COR-L47 (cell line): ENCODE results near the gene IQGAP1.

Source experiments
- DNase-seq: peaks from one replicate; lab custom pipeline; 2025; lab: John Stamatoyannopoulos, UW

Gene IQGAP1

GRCh38 chr15:90530250-90531051 is 142.4 kb downstream of the IQGAP1 start:
- no peak for DNase-seq

- DNase-seq: no peak
Observed at GRCh38 chr15:90531147-90531546, 143.1 kb downstream of the IQGAP1 start.

GRCh38 chr15:90535254-90535653 is 147.2 kb downstream of the IQGAP1 start:
- no peak for DNase-seq

GRCh38 chr15:90539789-90540188 is 151.7 kb downstream of the IQGAP1 start:
- no peak for DNase-seq

- DNase-seq: no peak
Observed at GRCh38 chr15:90540768-90541167, 152.7 kb downstream of the IQGAP1 start.

GRCh38 chr15:90545095-90545494 is 157.1 kb downstream of the IQGAP1 start:
- no peak for DNase-seq

GRCh38 chr15:90547540-90547939 is 159.5 kb downstream of the IQGAP1 start:
- DNase-seq: no peak

GRCh38 chr15:90550919-90551318 is 162.9 kb downstream of the IQGAP1 start:
- DNase-seq: no peak
